Stimulated activated CD4-positive, alpha-beta T cell treated with anti-CD3 and anti-CD28 coated beads, Interleukin-12 subunit alpha, Interleukin-12 subunit beta, amount 100 ng/mL, for 4 hours (primary cell): Measurements from ENCODE around the gene POPDC3.

Experiments used
- DNase-seq: peaks from one replicate; pipeline ENCODE4 v3.0.0-alpha.2; 2020

POPDC3 gene

GRCh38 chr6:105138141-105138540, 41.7 kb downstream of the POPDC3 start:
- no peak for DNase-seq

GRCh38 chr6:105137388-105137787, 42.4 kb downstream of the POPDC3 start:
- no peak for DNase-seq

- peak; percentile 16 for DNase-seq
These were observed 43.1 kb downstream of the POPDC3 start for GRCh38 chr6:105136431-105137350.

- DNase-seq, result no peak
These were observed 43.8 kb downstream of the POPDC3 start for GRCh38 chr6:105135907-105136430.

- no peak for DNase-seq
These were observed 44.8 kb downstream of the POPDC3 start for GRCh38 chr6:105135056-105135455.

GRCh38 chr6:105122717-105123116, 57.1 kb downstream of the POPDC3 start:
- DNase-seq, result no peak

GRCh38 chr6:105121981-105122380, 57.8 kb downstream of the POPDC3 start:
- DNase-seq, result no peak

GRCh38 chr6:105120570-105120969, 59.2 kb downstream of the POPDC3 start:
- no peak for DNase-seq

GRCh38 chr6:105116150-105116549, 63.7 kb downstream of the POPDC3 start:
- DNase-seq, result no peak

GRCh38 chr6:105113422-105113821, 66.4 kb downstream of the POPDC3 start:
- DNase-seq, result no peak

- DNase-seq, result no peak
These were observed 67.2 kb downstream of the POPDC3 start for GRCh38 chr6:105112577-105112976.

- no peak for DNase-seq
These were observed 67.9 kb downstream of the POPDC3 start for GRCh38 chr6:105111871-105112270.

GRCh38 chr6:105111105-105111504, 68.7 kb downstream of the POPDC3 start:
- no peak for DNase-seq

- DNase-seq, result no peak
These were observed 69.6 kb downstream of the POPDC3 start for GRCh38 chr6:105109955-105110895.

- DNase-seq, result no peak
These were observed 71.1 kb downstream of the POPDC3 start for GRCh38 chr6:105108631-105109262.
